ENCODE data around the gene ABTB1. TPM values are rescaled to one million over a fixed set of nuclear protein-coding genes. Genes with fewer than 3 reads are reported as not detected.
A peak's percentile ranks its signal among the peaks of the same experiment; 100 is the strongest.

Gene ABTB1
- polyA plus RNA-seq, 1 donor from 2014 or later, result 76.5 TPM

DNA sequence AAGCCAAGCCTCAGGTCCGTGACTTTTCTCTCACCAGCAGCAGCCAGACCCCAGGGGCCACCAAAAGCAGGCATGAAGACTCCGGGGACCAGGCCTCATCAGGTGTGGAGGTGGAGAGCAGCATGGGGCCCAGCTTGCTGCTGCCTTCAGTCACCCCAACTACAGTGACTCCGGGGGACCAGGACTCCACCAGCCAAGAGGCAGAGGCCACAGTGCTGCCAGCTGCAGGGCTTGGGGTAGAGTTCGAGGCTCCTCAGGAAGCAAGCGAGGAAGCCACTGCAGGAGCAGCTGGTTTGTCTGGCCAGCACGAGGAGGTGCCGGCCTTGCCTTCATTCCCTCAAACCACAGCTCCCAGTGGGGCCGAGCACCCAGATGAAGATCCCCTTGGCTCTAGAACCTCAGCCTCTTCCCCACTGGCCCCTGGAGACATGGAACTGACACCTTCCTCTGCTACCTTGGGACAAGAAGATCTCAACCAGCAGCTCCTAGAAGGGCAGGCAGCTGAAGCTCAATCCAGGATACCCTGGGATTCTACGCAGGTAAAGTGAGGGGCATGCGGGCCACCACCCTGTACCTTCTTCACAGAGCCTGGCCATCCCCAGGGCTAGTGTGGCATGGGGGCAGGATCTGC lies 12.0 kb upstream of the ABTB1 start:
- H3K27ac Mint-ChIP-seq, result no peak overlapping the region

DNA sequence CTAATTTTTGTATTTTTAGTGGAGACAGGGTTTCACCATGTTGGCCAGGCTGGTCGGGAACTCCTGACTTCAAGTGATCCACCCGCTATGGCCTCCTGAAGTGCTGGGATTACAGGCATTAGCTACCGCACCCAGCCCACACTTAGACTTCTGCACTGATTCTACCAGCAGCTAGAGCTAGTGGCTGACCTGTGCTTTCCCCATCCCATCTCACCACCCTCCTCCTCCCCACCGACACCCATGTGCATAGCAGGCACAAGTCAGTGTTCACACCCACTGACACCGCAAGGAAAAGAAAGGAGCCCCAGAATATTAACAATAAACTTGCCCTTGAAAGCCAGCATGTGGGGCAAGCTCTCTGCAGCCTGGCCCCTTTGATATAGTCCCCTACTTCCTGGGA lies 11.2 kb upstream of the ABTB1 start:
- Mint-ChIP-seq H3K4me3 (no peak overlapping the region), H3K27ac (no peak overlapping the region), H3K4me1 (peaks cover 0 to 3% (median 0%) of the 10 kb centered on the region in 3 donors), H3K36me3 (peaks cover 7% of the 10 kb centered on the region), H3K9me3 (no peaks in the 10 kb centered on the region), H3K27me3 (no peaks in the 10 kb centered on the region)

More for the DNA sequence above, 12.0 kb upstream of the ABTB1 start:
- H3K27me3 Mint-ChIP-seq, result no peaks in the 10 kb centered on the region
- H3K9me3 Mint-ChIP-seq, result no peaks in the 10 kb centered on the region
- no peak overlapping the region for H3K4me3 Mint-ChIP-seq
- H3K4me1 Mint-ChIP-seq, result peaks cover 0 to 3% (median 0%) of the 10 kb centered on the region in 3 donors
- peaks cover 7% of the 10 kb centered on the region for H3K36me3 Mint-ChIP-seq

DNA sequence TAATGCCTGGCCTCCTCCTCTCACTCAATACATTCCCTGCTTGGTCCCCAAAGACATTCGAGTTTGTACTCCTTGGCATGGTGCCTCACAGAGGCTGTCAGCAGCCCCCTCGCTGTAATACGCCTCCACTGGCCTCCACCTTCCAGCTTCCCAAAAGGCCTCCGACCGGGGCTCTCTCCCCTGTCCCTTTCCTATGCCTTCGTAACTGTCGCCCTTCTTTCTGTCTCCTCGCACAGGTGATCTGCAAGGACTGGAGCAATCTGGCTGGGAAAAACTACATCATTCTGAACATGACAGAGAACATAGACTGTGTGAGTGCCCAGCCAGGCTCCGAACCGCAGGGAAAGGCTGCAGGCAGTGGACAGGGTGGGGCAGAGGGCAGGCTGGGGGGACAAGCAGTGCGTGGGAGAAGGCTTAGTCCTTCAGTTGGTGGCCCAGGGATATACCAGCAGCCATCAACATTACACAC lies 10.7 kb upstream of the ABTB1 start:
- Mint-ChIP-seq H3K4me1 (peaks cover 0 to 3% (median 0%) of the 10 kb centered on the region in 3 donors), H3K36me3 (peaks cover 8% of the 10 kb centered on the region), H3K9me3 (no peaks in the 10 kb centered on the region), H3K27me3 (no peaks in the 10 kb centered on the region), H3K4me3 (no peak overlapping the region), H3K27ac (no peak overlapping the region)

DNA sequence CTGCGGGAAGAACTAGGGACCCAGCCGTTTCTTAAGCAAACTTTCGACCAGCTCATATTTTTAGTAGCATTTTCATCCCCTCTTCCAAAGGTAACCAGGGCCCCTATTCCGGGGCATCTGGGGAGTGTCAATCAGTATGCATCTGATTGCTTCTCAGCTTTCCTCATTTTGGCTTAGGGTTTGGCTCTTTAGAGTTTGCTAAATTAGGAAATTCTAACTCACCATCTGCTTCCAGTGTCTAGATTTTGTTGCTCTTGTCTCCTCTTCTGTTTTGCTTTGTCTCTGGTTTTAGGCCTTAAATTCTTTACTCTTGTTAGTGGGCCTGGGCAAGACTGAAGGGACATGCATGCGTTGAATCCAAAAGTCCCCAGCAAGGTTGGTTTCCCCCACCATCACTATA lies 9.6 kb upstream of the ABTB1 start:
- Mint-ChIP-seq H3K4me1 (peaks cover 0 to 1% (median 0%) of the 10 kb centered on the region in 3 donors), H3K27ac (peak overlapping the region in 1 of 3 donors; percentile 59), H3K4me3 (no peak overlapping the region), H3K9me3 (no peaks in the 10 kb centered on the region), H3K36me3 (peaks cover 10% of the 10 kb centered on the region), H3K27me3 (no peaks in the 10 kb centered on the region)

DNA sequence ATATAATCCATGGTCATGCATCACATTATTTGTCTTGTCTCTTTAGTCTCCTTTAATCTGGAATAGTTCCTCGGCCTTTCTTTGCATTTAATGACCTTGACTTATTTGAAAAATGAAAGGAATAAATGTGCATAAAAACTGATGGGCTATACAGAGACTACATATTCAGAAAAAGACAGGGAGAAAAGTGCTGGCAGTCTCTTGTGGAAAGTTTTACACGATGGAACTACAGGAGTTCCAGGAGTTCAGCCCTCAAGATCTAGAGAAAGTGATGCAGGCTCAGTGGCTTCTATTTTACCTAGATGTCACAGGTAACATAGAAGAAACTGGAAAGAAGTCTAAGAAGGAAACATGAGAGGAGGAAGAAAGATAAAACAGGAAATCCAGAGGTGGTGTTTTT lies 7.6 kb upstream of the ABTB1 start:
- Mint-ChIP-seq H3K36me3 (peaks cover 10% of the 10 kb centered on the region), H3K9me3 (no peaks in the 10 kb centered on the region), H3K4me3 (no peak overlapping the region), H3K27me3 (no peaks in the 10 kb centered on the region), H3K4me1 (peaks cover 0 to 1% (median 0%) of the 10 kb centered on the region in 3 donors), H3K27ac (no peak overlapping the region)

DNA sequence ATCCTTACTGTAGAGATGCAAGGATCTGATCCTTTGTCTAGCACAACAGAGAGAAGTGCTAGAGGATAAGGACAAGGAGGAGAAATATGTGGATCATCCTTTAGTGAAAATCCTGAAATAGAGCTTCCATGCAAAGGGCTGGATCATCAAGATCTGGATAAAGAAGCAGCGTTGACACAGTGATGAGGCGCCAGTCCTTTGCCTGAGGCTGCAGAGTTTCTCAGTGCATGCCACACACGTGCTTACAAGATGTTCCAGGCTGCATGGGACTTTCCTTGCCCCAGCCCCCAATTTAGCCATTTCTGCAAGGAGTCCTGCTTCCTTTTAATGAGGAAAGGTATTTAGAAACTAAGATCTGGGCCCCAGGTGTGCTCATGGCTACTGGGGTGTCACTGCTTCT lies 7.2 kb upstream of the ABTB1 start:
- Mint-ChIP-seq H3K9me3 (no peaks in the 10 kb centered on the region), H3K4me1 (peaks cover 0 to 1% (median 0%) of the 10 kb centered on the region in 3 donors), H3K27ac (no peak overlapping the region), H3K36me3 (peaks cover 7% of the 10 kb centered on the region), H3K4me3 (no peak overlapping the region), H3K27me3 (no peaks in the 10 kb centered on the region)

DNA sequence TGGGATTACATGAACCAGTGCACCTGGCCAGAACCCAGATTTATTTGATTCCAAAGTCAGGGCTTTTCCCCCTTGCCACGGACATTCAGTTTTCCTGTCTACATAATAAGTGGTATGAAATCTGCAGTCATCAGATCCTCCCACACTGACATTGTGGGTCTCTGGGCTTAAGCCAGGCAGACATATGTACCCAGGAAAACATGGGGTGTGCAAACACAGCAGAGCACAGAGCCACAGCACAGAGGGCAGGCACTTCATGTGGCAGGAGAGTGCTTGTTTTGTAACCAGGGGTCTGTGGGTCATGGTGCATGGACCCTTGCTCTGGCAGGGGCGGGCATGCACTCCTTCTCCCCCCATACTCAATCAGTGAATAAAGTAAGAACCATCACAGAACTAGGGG lies 6.1 kb upstream of the ABTB1 start:
- no peak overlapping the region for H3K27ac Mint-ChIP-seq
- H3K4me1 Mint-ChIP-seq, result peaks cover 0 to 1% (median 0%) of the 10 kb centered on the region in 3 donors
- H3K27me3 Mint-ChIP-seq, result no peaks in the 10 kb centered on the region
- H3K36me3 Mint-ChIP-seq, result peaks cover 7% of the 10 kb centered on the region
- H3K4me3 Mint-ChIP-seq, result no peak overlapping the region
- H3K9me3 Mint-ChIP-seq, result no peaks in the 10 kb centered on the region

DNA sequence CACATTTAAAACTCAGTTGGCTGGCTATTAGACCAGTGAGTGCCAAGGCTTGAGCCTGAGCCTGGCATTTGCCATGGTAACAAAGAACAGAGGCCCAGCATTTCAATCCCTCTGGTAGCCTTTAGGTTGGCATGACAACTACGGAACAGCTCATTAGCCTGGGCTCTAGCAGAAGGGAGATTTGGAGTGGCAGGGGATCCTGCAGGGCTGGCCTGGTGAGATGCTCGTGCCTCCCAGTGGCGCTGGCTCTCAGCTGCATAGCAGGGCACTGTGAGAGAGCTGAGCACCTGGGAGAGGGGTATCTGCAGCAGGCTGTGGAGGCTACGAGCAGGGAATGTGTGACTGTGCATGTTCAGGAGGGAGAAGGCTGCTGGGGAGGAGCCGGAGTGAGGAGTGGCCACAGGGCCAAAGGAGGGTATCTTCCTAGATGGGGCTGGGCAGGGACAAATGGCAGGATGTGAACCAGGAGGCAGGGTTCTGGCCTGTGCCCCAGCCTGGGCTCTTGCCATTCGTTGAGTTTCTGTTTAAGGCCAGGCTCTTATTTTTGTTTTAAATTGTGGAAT lies 5.6 kb upstream of the ABTB1 start:
- Mint-ChIP-seq H3K36me3 (peaks cover 7% of the 10 kb centered on the region), H3K27me3 (no peaks in the 10 kb centered on the region), H3K4me1 (peaks cover 0 to 1% (median 0%) of the 10 kb centered on the region in 3 donors), H3K4me3 (no peak overlapping the region), H3K9me3 (no peaks in the 10 kb centered on the region), H3K27ac (no peak overlapping the region)

DNA sequence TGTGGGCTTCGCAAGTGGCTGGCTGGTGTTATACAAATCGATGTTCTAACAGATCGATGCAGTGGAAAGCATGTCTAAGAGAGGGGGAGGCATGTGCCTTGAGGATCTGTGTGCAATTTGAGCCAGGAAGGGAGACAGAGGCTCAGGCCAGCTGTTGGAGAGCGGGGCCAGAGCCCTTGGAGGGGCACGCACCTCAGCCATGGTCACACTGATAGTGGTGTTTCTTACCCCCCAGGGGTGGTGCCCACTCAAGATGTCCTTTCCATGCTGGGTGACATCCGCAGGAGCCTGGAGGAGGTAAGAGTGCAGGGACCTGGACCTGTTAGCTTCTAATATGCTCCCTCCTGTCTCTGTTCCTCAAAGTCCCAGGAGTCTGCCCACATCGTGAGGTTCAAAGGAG lies 3.8 kb upstream of the ABTB1 start:
- H3K27ac Mint-ChIP-seq, result peak overlapping the region in 1 of 3 donors; percentile 29
- H3K36me3 Mint-ChIP-seq, result peaks cover 5% of the 10 kb centered on the region
- H3K4me3 Mint-ChIP-seq, result peak overlapping the region in 3 of 4 donors; percentile 16 to 72 (median 63)
- H3K4me1 Mint-ChIP-seq, result peaks cover 0 to 5% (median 3%) of the 10 kb centered on the region in 3 donors
- no peaks in the 10 kb centered on the region for H3K27me3 Mint-ChIP-seq
- no peaks in the 10 kb centered on the region for H3K9me3 Mint-ChIP-seq

DNA sequence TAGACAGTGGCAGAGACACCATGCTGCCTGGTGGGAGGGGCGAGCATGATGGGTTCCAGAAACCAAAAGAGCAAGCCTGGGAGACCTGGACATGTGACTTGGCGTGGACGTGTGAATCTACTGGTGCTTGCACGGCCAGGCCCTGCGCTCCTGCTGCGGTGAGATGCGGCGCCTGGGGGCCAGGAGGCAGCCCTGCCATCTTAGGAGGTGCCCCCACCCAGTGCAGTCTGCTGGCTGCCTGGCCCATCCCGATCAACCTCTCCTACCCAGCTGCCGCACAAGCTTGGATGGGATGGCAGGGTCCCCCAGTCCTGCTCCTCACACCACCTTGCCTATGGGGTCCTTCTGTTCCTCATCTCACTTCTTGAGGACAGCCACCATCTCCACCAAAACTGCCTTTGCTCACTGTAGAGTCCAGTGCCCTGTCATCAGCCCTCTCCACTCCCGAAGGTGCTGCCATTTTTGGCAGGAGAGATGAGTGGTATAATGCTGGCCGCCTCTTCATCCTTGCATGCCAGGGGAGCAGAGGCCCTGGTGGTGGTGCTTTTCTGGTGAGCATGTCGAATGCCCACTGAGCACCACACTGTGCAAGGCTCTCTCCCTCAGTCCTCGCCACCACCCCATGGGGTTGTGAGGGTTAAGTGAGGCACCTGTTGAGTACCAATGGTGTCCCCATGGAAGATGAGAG lies 3.1 kb upstream of the ABTB1 start:
- Mint-ChIP-seq H3K36me3 (peaks cover 9% of the 10 kb centered on the region), H3K27ac (peak overlapping the region in 1 of 3 donors; percentile 29), H3K4me3 (peak overlapping the region in 2 of 4 donors; percentile 16 to 88), H3K4me1 (peaks cover 0 to 11% (median 10%) of the 10 kb centered on the region in 3 donors), H3K27me3 (no peaks in the 10 kb centered on the region), H3K9me3 (no peaks in the 10 kb centered on the region)

DNA sequence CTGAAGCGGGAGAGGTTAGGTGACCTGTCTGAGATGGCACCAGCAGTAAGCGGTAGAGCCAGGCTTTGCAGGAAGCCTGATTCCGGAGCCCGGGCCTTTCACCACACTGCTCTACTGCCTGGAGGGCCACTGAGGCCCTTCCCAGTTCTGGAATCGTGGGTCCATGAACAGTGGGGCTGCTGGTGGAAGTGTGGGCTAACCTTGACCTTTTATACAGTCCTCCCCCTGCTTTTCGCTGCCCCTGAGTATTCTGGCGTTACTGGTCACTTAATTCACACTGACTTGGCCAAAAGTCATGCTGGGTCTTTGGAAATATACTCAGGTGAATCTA lies 2.6 kb upstream of the ABTB1 start:
- no peaks in the 10 kb centered on the region for H3K27me3 Mint-ChIP-seq
- peak overlapping the region in 2 of 3 donors; percentile 32 to 85 for H3K27ac Mint-ChIP-seq
- no peaks in the 10 kb centered on the region for H3K9me3 Mint-ChIP-seq
- peaks cover 0 to 14% (median 12%) of the 10 kb centered on the region in 3 donors for H3K4me1 Mint-ChIP-seq
- H3K36me3 Mint-ChIP-seq, result peaks cover 9% of the 10 kb centered on the region
- H3K4me3 Mint-ChIP-seq, result peak overlapping the region in 2 of 4 donors; percentile 38 to 88

DNA sequence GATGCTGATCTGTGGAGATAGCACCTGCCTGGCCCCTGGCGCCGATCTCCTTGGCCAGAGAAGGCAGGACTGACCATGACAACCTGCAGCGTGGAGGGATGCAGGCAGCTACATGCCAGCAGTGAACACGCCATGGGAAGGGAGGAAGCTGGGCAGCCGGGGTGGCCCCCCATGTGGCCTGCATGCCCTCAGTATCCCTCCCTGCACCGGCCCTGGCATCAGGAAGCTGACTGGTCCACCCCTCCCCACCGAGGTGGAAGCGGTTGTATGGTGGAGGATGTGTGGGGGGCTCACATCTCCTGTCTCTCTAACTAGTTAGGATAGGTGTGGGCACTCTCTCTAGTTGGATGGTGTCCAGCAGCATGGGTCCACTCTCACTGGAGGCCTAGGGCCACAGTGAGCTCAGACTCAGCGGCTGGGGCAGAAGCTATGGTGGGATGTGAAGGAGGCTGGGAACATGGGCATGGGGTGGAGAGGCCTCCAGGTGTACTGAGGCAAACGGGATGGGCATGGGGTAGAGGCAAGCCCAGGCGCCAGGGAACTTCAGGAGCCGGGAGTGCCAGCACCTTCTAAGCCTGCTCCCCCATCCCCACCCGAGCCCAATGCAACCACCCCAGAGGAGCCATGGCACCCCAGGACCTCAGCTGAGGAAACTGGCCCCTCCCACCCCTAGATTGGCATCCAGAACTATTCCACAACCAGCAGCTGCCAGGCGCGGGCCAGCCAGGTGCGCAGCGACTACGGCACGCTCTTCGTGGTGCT lies 1.8 kb upstream of the ABTB1 start:
- peak overlapping the region; percentile 32 to 96 (median 87) for H3K27ac Mint-ChIP-seq
- no peaks in the 10 kb centered on the region for H3K27me3 Mint-ChIP-seq
- H3K36me3 Mint-ChIP-seq, result peaks cover 9% of the 10 kb centered on the region
- peak overlapping the region in 3 of 4 donors; percentile 87 to 97 (median 88) for H3K4me3 Mint-ChIP-seq
- peaks cover 0 to 14% (median 14%) of the 10 kb centered on the region in 3 donors for H3K4me1 Mint-ChIP-seq
- H3K9me3 Mint-ChIP-seq, result no peaks in the 10 kb centered on the region

DNA sequence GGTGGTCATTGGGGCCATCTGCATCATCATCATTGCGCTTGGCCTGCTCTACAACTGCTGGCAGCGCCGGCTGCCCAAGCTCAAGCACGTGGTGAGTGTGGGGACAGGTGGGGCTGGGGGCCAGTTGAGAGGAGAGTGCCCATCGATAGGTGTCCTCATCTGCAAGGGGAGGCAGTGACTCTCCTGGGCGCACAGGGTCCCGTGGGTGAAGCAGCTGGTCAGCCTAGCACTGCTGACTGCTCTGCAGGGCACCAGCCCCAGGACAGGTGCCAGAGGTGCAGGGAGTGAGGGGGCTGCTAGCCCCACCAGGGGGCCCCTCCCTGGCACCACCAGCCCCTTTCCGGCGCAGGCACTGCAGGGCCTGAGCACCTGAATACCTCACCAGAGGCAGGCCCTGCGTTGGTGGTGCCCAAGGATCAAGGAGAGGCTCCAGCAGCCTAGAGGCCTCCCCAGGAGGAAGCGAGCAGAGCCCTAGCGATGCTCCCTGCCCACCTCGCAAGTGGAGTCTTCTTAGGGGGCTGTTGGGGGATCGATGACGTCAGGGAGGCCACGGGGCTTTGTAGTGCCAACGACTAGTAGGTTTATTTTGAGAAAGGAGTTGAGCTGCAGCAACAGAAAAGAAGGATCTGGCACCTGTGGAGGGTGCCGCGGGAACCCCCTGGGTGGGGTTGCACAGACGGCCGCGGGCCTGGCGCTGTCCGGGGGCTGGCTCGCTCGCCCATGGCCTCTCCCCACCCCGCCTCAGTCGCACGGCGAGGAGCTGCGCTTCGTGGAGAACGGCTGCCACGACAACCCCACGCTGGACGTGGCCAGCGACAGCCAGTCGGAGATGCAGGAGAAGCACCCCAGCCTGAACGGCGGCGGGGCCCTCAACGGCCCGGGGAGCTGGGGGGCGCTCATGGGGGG lies 976 bp upstream of the ABTB1 start:
- peaks cover 0 to 17% (median 14%) of the 10 kb centered on the region in 3 donors for H3K4me1 Mint-ChIP-seq

More for the DNA sequence above, 976 bp upstream of the ABTB1 start:
- Mint-ChIP-seq H3K27me3 (no peaks in the 10 kb centered on the region), H3K4me3 (peak overlapping the region; percentile 87 to 97 (median 92)), H3K9me3 (no peaks in the 10 kb centered on the region), H3K27ac (peak overlapping the region; percentile 89 to 96 (median 93)), H3K36me3 (peaks cover 9% of the 10 kb centered on the region)
